ENCODE measurements around the gene SLC22A14. TPM values are rescaled to one million over a fixed set of nuclear protein-coding genes. Genes with fewer than 3 reads are reported as not detected.
"Not testable (repeated sequence)": the region's sequence is repeated elsewhere in the genome, so short reads cannot be mapped to it uniquely, and the experiment has no call there.

The SLC22A14 gene
- total RNA-seq, 1 donor from 2014 or later = 0.72 TPM

GRCh38 chr3:38276081-38276916, 5.8 kb upstream of the SLC22A14 start:
- no peak for DNase-seq (ENCODE audit: low spot score, unreplicated experiment)
- Mint-ChIP-seq H3K9me3 (ENCODE audit: low read depth) (no peaks in the 10 kb centered on the region), H3K27me3 (no peaks in the 10 kb centered on the region), H3K27ac (no peak overlapping the region), H3K4me3 (ENCODE audit: low read depth) (no peak overlapping the region), H3K4me1 (ENCODE audit: low read depth) (no peaks in the 10 kb centered on the region), H3K36me3 (ENCODE audit: insufficient read depth) (peaks cover 3% of the 10 kb centered on the region)
- no peak for TF ChIP-seq CTCF (IDR thresholded peaks at IDR 0.05; ENCODE audit: unreplicated experiment)

DNA sequence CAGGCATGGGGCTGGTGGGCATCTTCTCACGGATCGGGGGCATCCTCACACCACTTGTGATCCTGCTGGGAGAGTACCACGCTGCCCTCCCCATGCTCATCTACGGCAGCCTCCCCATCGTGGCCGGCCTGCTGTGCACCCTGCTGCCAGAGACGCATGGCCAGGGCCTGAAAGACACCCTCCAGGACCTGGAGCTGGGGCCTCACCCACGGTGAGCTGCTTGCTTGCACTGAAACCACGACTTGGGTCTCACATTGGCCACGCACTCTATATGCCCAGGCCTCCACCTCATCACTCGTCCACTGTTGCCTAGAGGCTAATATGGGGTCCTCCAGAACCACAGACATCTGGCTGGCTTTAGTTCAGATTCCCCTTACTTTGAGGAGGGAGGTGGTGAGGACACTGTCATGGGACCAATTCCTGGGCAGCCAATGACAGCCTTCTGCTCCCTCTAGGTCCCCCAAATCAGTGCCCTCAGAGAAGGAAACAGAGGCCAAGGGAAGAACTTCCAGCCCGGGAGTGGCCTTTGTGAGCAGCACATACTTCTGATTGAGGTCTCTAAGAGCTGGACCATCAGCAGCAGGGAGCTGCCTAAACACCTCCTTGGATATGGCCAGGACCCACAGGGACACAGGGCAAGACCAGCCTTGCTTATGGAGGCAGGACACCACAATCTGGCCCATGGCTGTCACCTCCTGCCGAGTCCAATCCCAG, 5.0 kb upstream of the SLC22A14 start:
- TF ChIP-seq CTCF (IDR thresholded peaks at IDR 0.05; ENCODE audit: unreplicated experiment) = no peak
- no peak overlapping the region for H3K4me3 Mint-ChIP-seq (ENCODE audit: low read depth)
- H3K4me1 Mint-ChIP-seq (ENCODE audit: low read depth) = no peaks in the 10 kb centered on the region
- H3K36me3 Mint-ChIP-seq (ENCODE audit: insufficient read depth) = peaks cover 3% of the 10 kb centered on the region
- DNase-seq (ENCODE audit: low spot score, unreplicated experiment) = no peak
- no peak overlapping the region for H3K27ac Mint-ChIP-seq
- H3K9me3 Mint-ChIP-seq (ENCODE audit: low read depth) = no peaks in the 10 kb centered on the region
- H3K27me3 Mint-ChIP-seq = no peaks in the 10 kb centered on the region

- H3K4me3 Mint-ChIP-seq (ENCODE audit: low read depth) = no peak overlapping the region
Measured at GRCh38 chr3:38278841-38279240, 3.3 kb upstream of the SLC22A14 start.

DNA sequence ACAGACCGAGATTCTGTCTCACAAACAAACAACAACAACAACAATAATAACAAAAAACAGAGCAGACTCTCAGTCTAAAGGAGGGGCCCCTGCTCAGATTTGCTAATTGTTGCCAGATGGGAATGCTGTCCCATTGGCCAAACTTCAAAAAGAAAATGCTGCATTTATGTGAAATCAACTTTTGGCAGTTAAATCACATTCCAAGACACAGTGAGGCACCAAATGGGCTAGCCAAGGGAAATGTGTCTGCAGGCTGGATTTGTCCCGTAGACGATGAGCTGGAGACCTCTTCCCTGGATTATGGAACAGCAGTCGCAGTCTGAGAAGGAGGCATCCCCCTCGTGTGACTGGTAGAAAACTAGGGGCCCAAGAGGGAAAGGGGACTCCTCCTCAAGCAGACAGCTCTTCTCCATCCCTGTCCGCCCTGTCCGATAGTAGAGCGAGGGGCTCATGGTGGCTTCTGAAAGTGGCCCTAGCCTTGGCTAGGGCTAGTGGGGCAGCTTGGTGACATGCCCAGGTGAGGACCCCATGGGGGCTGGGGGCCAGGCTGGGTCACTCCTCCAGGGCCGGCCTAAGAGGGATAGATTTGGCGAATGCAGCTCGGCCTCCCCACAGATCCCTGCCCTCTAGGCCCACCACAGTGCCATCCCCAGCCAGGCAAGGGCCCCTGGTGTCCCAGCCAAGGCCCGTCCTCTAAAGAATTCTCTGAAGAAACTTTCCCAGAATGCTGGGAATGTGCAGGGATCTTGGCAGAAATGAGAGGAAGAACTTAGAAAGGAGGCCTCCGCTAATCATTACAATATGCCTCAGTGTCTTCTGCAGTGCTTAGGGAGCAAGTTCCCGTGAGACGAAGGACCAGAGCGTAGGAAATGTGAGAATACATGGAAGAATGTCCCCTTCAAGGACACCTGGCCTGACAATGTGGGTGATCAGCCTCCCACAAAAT, 2.0 kb downstream of the SLC22A14 start:
- no peaks in the 10 kb centered on the region for H3K36me3 Mint-ChIP-seq (ENCODE audit: insufficient read depth)
- no peaks in the 10 kb centered on the region for H3K4me1 Mint-ChIP-seq (ENCODE audit: low read depth)
- no peak overlapping the region for H3K27ac Mint-ChIP-seq
- H3K27me3 Mint-ChIP-seq = no peaks in the 10 kb centered on the region
- H3K4me3 Mint-ChIP-seq (ENCODE audit: low read depth) = no peak overlapping the region
- no peak for TF ChIP-seq CTCF (IDR thresholded peaks at IDR 0.05; ENCODE audit: unreplicated experiment)
- no peak for DNase-seq (ENCODE audit: low spot score, unreplicated experiment)
- no peaks in the 10 kb centered on the region for H3K9me3 Mint-ChIP-seq (ENCODE audit: low read depth)

More at GRCh38 chr3:38278841-38279240, 3.3 kb upstream of the SLC22A14 start:
- no peak for TF ChIP-seq CTCF (IDR thresholded peaks at IDR 0.05; ENCODE audit: unreplicated experiment)
- H3K36me3 Mint-ChIP-seq (ENCODE audit: insufficient read depth) = peaks cover 3% of the 10 kb centered on the region
- no peaks in the 10 kb centered on the region for H3K27me3 Mint-ChIP-seq
- DNase-seq (ENCODE audit: low spot score, unreplicated experiment) = no peak
- no peak overlapping the region for H3K27ac Mint-ChIP-seq
- H3K4me1 Mint-ChIP-seq (ENCODE audit: low read depth) = no peaks in the 10 kb centered on the region
- no peaks in the 10 kb centered on the region for H3K9me3 Mint-ChIP-seq (ENCODE audit: low read depth)

GRCh38 chr3:38284756-38285150, 2.7 kb downstream of the SLC22A14 start:
- H3K36me3 Mint-ChIP-seq (ENCODE audit: insufficient read depth) = no peaks in the 10 kb centered on the region
- no peak overlapping the region for H3K4me3 Mint-ChIP-seq (ENCODE audit: low read depth)
- no peaks in the 10 kb centered on the region for H3K27me3 Mint-ChIP-seq
- DNase-seq (ENCODE audit: low spot score, unreplicated experiment) = no peak
- no peak overlapping the region for H3K27ac Mint-ChIP-seq
- no peak for TF ChIP-seq CTCF (IDR thresholded peaks at IDR 0.05; ENCODE audit: unreplicated experiment)
- no peaks in the 10 kb centered on the region for H3K9me3 Mint-ChIP-seq (ENCODE audit: low read depth)
- H3K4me1 Mint-ChIP-seq (ENCODE audit: low read depth) = no peaks in the 10 kb centered on the region

- H3K4me1 Mint-ChIP-seq (ENCODE audit: low read depth); DNase-seq (ENCODE audit: low spot score, unreplicated experiment); H3K27me3 Mint-ChIP-seq; H3K4me3 Mint-ChIP-seq (ENCODE audit: low read depth); H3K27ac Mint-ChIP-seq; H3K36me3 Mint-ChIP-seq (ENCODE audit: insufficient read depth); H3K9me3 Mint-ChIP-seq (ENCODE audit: low read depth): not testable (repeated sequence)
Measured at GRCh38 chr3:38289286-38290217, 7.5 kb downstream of the SLC22A14 start.

All from progenitor cell of endocrine pancreas (in vitro differentiated cells).